ENCODE data around the gene CA5A.

DNA sequence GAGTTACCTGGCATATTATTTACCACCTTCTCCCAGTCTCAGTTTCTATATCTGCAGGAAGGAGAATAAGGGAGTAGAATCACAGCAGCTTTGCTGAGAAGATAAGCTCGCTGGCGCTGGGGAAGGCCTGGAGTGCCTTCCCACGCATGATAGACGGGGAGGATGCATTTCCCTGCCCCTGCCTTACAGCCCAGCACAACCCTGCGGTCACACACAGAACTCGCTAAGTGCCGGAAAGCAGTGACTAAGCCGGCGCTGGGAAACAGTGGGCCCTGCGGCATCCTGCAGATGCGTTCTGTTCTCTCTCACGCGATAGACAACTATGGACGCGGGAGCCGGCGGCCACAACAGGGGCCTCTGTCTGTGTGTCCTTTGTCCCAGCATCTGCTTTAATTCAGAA, 4.8 kb downstream of the CA5A start:
- TF ChIP-seq POLR2A (IDR thresholded peaks at IDR 0.05) (no peak), EP300 (IDR thresholded peaks at IDR 0.05) (no peak)
- TF ChIP-seq, protein P1, sequence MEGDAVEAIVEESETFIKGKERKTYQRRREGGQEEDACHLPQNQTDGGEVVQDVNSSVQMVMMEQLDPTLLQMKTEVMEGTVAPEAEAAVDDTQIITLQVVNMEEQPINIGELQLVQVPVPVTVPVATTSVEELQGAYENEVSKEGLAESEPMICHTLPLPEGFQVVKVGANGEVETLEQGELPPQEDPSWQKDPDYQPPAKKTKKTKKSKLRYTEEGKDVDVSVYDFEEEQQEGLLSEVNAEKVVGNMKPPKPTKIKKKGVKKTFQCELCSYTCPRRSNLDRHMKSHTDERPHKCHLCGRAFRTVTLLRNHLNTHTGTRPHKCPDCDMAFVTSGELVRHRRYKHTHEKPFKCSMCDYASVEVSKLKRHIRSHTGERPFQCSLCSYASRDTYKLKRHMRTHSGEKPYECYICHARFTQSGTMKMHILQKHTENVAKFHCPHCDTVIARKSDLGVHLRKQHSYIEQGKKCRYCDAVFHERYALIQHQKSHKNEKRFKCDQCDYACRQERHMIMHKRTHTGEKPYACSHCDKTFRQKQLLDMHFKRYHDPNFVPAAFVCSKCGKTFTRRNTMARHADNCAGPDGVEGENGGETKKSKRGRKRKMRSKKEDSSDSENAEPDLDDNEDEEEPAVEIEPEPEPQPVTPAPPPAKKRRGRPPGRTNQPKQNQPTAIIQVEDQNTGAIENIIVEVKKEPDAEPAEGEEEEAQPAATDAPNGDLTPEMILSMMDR (IDR thresholded peaks at IDR 0.05), result no peak

All from suprapubic skin (tissue), 3 donors.